Fibroblast of skin of left quadriceps (primary cell): ENCODE results near the gene TNK2.
"Not testable (repeated sequence)": the region's sequence is repeated elsewhere in the genome, so short reads cannot be mapped to it uniquely, and the experiment has no call there.

Experiments
- DNase-seq, 2 experiments: peaks; one replicate each; pipeline ENCODE4 v3.0.0-alpha.2; 2013; ENCODE audit warnings: low read depth in 2 of 2

TNK2 gene

GRCh38 chr3:195870442-195870841 is 37.9 kb downstream of the TNK2 start:
- no peak for DNase-seq

- no peak for DNase-seq
Observed at GRCh38 chr3:195869413-195870001, 38.8 kb downstream of the TNK2 start.

GRCh38 chr3:195868866-195869412 is 39.4 kb downstream of the TNK2 start:
- DNase-seq = no peak

- DNase-seq = no peak
Observed at GRCh38 chr3:195868336-195868865, 40.0 kb downstream of the TNK2 start.

GRCh38 chr3:195867631-195868335 is 40.6 kb downstream of the TNK2 start:
- no peak for DNase-seq

- DNase-seq = no peak
Observed at GRCh38 chr3:195866686-195867511, 41.5 kb downstream of the TNK2 start.

- no peak for DNase-seq
Observed at GRCh38 chr3:195865752-195866151, 42.6 kb downstream of the TNK2 start.

- peak; percentile 42 to 47 for DNase-seq
Observed at GRCh38 chr3:195863121-195864061, 45.0 kb downstream of the TNK2 start.

- DNase-seq = not testable (repeated sequence)
Observed at GRCh38 chr3:195862318-195862717, 46.0 kb downstream of the TNK2 start.

- DNase-seq = no peak
Observed at GRCh38 chr3:195860456-195860855, 47.9 kb downstream of the TNK2 start.

GRCh38 chr3:195859846-195860411 is 48.4 kb downstream of the TNK2 start:
- DNase-seq = no peak

- peak; percentile 20 to 33 for DNase-seq
Observed at GRCh38 chr3:195859061-195859845, 49.1 kb downstream of the TNK2 start.

GRCh38 chr3:195856410-195857084 is 51.8 kb downstream of the TNK2 start:
- DNase-seq = no peak

GRCh38 chr3:195855471-195856409 is 52.6 kb downstream of the TNK2 start:
- DNase-seq = no peak

- no peak for DNase-seq
Observed at GRCh38 chr3:195854628-195855294, 53.6 kb downstream of the TNK2 start.

GRCh38 chr3:195853996-195854395 is 54.4 kb downstream of the TNK2 start:
- no peak for DNase-seq

GRCh38 chr3:195853036-195853435 is 55.3 kb downstream of the TNK2 start:
- DNase-seq = no peak
